OCI-LY3 (cell line): ENCODE measurements around the gene CTNNA3.

ENCODE experiments used
- EZH2phosphoT487 ChIP-seq: fragments of 200-600 bp; shearing (Covaris generic); IDR thresholded peaks from 2 replicates; pipeline ENCODE4 v1.6.1; 2018; ENCODE audit warnings: antibody characterized with exemption, mixed run types, low read depth
- TF ChIP-seq, protein P1 (sequence below): fragments of 200-600, 300-600 bp; sonication (generic); IDR thresholded peaks from 2 replicates; pipeline ENCODE4 v1.5.1; 2014; ENCODE audit warnings: antibody characterized with exemption, low read length, low read depth

DNA sequence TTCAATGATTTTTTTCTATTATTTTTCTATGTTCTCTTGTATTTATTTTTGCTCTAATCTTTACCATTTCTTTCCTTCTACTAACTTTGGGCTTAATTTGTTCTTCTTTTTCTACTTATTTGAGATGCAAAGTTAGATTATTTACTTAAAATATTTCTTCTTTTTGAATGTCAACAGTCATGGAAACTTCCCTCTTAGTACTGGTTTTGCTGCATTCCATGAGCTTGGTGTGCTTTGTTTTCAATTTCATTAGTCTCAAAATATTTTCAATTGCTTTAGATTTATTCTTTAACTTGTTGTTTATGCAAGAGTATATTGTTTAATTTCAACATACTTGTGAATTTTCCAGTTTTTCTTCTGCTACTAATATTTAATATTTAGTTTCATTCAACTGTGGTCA, 539.8 kb downstream of the CTNNA3 start:
- TF ChIP-seq, protein P1, sequence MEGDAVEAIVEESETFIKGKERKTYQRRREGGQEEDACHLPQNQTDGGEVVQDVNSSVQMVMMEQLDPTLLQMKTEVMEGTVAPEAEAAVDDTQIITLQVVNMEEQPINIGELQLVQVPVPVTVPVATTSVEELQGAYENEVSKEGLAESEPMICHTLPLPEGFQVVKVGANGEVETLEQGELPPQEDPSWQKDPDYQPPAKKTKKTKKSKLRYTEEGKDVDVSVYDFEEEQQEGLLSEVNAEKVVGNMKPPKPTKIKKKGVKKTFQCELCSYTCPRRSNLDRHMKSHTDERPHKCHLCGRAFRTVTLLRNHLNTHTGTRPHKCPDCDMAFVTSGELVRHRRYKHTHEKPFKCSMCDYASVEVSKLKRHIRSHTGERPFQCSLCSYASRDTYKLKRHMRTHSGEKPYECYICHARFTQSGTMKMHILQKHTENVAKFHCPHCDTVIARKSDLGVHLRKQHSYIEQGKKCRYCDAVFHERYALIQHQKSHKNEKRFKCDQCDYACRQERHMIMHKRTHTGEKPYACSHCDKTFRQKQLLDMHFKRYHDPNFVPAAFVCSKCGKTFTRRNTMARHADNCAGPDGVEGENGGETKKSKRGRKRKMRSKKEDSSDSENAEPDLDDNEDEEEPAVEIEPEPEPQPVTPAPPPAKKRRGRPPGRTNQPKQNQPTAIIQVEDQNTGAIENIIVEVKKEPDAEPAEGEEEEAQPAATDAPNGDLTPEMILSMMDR: no peak
- TF ChIP-seq EZH2phosphoT487: no peak
